PC-3 (cell line): ENCODE measurements around the gene GALK2.

ENCODE experiments used
- CTCF ChIP-seq: fragments of 300-600 bp; sonication (generic); conservative IDR thresholded peaks from 2 replicates; pipeline ENCODE4 v1.5.1; 2017; ENCODE audit warnings: antibody characterized with exemption, low read depth, mild to moderate bottlenecking, low read length
- EZH2 ChIP-seq: fragments of 300-600 bp; sonication (generic); IDR thresholded peaks from one replicate; pipeline ENCODE4 v1.6.1; 2017; ENCODE audit warnings: antibody characterized with exemption, mild to moderate bottlenecking, low read length; ENCODE audit not compliant: unreplicated experiment
- EZH2phosphoT487 ChIP-seq: fragments of 300-600 bp; sonication (generic); IDR thresholded peaks from 2 replicates; pipeline ENCODE4 v1.6.1; 2018; ENCODE audit warnings: mild to moderate bottlenecking, antibody characterized with exemption, low read length, borderline replicate concordance

- no peak for TF ChIP-seq CTCF
- TF ChIP-seq EZH2, result no peak
- TF ChIP-seq EZH2phosphoT487, result no peak
These were observed 21.8 kb downstream of the GALK2 start for GRCh38 chr15:49191892-49192291.
